ENCODE results near the gene RFX3.

The RFX3 gene

DNA sequence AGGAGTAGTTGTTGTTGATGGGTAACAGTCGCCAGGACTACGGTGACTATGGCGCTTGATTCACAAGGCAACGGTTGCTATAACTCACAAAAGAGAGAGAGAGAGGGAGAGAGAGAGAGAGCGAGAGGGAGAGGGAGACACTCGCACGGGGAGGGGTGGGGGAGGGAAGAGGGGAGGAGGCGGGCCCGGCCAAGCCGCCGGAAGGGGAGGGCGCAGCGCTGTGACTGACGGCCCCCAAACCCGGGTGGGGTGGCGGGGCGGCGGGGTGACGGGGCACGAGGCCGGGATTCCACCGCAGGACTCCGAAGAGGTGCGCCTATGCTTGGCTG, at the start of gene RFX3:
Gene RFX3, minus strand, starts transcription at position 166 of the 329 bp plus-strand sequence. CDS start 130,413 bp downstream, outside the sequence.
- DNase-seq, result peak; percentile 94

DNA sequence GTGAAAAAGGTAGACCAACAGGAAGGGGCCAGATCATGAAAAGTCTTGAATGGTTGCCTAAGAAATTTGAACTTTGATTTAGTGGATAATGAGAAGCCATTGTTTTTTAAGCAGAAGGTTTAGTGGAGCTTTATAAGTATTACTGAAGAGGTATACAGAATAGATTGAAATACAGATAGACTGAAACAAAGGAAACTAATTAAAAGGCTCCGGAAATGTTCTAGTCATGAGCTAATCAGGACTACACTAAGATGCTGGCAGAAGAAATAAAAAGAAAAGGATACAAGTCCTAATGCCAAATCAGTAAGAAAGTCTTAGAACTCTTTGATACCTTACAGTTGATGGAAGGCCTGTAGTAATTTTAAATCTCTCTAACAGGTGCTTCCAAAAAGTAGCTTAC, 45.7 kb upstream of the RFX3 start:
- no peak for DNase-seq

DNA sequence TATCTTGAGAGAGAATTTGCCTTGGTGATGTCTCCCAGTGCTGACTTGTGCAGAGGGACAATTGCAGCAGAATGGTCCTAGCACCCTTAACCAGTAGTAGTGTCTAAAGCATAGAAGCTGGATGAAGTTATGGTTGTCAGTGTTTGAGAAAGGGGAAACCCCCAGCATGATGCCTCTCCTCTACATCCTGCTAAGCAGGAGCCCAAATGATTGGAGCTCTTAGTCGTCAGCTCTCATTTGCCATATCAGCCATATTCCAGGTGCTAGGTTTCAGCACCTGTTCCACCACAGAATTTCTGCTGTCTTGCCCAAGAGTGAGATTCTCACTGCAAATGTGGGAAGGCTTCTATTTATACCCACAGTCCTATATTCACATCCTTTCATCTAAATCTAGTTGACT, 43.7 kb upstream of the RFX3 start:
- DNase-seq, result no peak

DNA sequence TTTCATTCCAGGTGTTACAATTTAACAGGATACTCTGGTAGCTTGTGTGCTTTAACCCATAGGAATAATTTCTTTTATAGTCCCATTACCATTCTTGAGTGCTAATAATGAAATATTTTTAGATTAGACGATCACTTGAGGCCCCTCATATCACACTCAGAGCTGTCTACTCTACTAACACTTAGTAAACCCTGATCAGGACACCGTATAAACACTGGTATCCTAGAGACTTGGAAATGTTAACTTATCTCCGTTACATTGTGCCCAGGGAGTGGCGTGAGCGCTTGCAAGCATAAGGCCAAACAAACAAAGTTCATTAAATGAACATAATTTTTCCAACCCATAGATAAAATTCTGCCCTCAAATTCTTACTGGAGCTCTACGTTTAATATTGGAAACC, 42.2 kb upstream of the RFX3 start:
- no peak for DNase-seq

DNA sequence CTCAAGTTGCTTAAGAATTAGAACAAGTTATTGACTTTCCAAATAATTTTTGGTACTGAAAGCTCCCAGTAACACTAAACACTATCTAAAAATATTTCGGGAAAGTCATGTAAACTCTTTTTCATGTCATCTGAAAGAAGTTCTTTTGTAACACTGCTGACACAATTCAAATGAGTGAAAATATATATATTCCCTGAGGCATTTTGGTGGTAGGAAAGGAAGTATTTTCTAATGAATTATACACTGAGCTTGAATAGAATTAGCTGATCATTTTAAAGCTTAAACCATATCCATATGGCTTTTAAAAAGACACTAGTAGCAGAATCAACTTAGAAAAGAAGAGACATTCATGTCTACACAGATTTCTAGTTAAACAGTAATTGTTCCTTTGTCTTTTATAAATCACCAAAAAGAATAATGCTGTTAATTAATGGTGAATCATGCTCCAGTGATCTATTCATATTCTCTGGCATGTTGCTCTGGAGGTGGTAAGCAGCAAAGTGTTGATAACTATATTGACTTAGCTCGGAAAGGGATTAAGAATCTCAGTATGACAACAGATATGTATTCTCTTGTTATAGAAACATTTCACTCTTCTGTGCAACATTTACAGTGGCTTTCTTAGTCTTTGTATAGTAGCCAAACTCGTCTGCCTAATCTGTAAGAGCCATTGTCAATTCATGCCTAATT, 27.4 kb upstream of the RFX3 start:
- DNase-seq, result no peak

- no peak for DNase-seq
Measured at GRCh38 chr9:3549225-3549624, 23.4 kb upstream of the RFX3 start.

DNA sequence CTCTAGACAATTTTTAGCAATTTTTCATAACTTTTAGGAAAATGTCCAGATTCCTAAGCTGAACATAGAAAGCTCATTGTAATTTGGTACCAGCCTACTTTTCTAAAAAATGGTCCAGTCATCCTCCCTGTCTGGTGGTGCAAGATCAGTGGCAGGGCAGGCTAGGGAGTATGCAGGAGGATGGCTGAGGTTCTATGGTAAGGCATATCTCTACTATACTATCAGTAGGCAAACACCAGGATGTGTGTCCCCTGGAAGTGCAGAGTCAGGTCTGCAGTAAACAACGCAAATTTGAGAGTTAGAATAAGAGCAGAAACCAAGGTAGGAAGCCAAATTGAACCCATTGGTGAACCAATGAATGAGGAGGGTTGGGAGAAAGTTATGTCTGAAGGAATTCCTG, 22.8 kb upstream of the RFX3 start:
- DNase-seq, result no peak

DNA sequence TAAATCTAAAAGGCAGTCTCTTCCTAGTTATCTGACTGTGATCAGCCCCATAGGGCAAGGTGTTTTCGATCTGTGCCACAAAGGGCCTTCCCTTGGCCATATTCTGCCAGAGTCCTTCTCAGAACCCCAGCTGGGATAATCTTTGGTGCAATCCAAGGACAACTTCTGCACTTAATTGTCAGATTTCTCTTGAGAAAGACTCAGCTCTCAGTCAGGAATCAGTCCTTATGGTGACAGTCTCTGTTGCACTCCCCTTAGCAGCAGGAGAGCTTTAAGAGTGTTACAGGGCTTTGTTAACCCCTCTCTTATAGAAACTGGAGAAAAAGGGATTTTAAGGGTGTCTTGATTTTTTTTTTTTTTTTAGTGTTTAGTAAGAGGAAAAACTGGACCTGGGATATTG, 15.4 kb upstream of the RFX3 start:
- no peak for DNase-seq

- DNase-seq, result no peak
Measured at GRCh38 chr9:3534614-3535404, 9.0 kb upstream of the RFX3 start.

GRCh38 chr9:3532158-3532557, 6.4 kb upstream of the RFX3 start:
- DNase-seq, result no peak

GRCh38 chr9:3528451-3528850, 2.6 kb upstream of the RFX3 start:
- peak; percentile 71 for DNase-seq

GRCh38 chr9:3526997-3527940, 1.5 kb upstream of the RFX3 start:
- no peak for DNase-seq

GRCh38 chr9:3526165-3526996, 580 bp upstream of the RFX3 start:
- DNase-seq, result peak; percentile 88

DNA sequence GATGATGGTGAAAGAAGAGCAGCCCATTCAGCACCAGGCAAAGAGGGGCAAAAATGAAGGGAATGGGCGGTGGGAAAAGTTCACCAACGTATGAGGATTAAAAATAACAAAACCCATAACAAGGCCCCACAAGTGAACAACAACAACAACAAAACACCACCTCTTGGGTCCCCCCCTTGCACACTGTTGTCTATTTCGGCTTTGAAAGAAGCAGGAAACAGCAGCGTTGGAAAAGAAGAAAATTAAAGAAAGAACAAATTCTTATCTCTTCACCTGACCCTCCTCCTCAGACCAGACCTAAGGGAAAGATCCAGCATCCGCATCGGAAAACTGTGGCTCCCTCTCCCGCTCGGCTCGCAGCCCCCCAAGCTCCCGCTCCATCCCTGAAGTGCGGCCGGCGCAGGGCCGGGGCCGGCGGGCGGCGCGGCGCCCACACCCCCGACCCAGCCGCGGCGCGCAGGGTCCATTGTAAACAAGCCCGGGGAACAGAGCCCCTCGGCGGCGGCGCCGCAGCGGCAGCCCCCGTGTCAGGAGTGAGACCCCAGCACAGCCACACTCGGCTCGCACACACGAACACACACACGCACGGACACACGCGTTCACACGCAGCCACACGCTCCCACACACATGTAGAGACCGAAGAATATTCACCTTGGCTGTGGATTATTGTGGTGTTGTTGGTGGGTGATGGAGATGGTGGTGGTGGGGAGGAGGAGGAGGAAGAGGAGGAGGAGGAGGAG, 535 bp downstream of the RFX3 start:
- no peak for DNase-seq

DNA sequence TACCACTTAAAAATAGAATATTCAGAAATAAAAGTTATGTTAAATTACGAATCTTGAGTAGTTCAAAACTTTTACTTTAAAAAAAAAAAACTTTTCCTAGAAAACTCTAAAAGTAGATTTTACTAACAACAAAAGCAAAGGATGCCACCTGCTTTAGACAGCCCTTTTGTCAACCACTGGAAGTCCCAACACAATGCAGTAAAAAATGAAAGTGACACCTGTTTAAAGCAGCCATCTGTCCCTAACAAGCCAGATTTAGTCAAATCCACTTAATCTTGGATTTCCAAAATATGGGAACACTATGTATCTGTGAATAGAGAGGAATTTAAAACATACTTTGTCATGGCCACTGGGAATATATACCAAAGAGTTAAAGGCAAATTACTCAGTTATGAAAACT, 3.8 kb downstream of the RFX3 start:
- no peak for DNase-seq

DNA sequence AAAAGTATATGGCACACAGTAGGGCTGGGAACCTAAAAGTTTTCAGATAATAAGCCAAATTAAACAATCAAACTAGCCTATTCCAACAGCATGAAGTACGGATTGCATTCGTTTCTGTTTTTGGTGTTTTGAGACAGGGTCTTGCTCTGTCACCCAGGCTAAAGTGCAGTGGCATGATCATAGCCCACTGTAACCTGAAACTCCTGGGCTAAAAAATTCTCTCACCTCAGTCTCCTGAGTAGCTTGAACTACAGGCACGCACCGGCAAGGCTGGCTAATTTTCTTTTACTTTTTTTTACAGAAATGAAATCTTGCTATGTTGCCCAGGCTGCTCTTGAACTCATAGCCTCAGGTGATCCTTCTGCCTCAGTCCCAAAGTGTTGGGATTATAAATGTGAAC, 5.2 kb downstream of the RFX3 start:
- no peak for DNase-seq

GRCh38 chr9:3517377-3518048, 8.3 kb downstream of the RFX3 start:
- DNase-seq, result no peak

GRCh38 chr9:3516667-3517330, 9.0 kb downstream of the RFX3 start:
- no peak for DNase-seq

DNA sequence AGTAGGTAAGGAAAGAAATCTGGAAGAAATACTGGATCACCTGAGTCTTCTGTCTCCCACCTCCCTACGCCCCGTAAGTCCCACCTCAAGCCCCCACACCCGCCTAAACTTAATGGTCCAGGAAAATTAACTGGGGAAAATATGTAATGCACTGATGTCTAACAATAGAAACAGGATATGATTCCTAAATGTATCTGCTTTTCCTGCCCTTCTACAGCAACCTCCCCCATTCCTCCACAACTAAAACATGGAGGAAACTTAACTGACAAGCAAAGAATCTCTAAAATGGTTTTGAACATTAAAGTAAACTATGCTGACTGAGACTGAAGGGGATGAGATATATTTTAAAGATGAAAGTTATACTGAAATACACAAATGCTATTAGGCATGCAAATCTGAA, 10.4 kb downstream of the RFX3 start:
- no peak for DNase-seq

DNA sequence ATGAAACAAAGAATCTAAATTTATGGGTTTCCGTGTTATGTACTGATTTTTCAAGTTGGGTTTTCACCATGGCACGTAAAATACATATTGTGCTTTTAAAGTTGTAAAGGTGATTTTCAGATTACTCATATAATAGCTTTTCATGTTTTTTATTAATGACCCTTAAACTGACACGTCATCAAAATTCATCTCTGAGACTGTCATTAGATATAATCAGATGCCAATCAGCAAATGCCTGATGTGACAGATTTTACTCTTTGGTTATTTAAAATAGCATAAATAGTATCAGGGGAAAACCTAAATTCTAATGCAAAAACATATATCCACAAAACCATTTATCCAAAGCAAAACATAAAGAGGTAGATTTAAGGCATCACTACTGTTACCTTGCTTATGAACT, 11.0 kb downstream of the RFX3 start:
- no peak for DNase-seq

Data from stimulated activated naive CD4-positive, alpha-beta T cell treated with Interleukin-2 at 50 U/mL for 16 hours (primary cell).